Gastroesophageal sphincter (tissue), 4 donors: ENCODE results near the gene MOK. TPM values are rescaled to one million over a fixed set of nuclear protein-coding genes. Genes with fewer than 3 reads are reported as not detected.

Experiments
- ATAC-seq: fragments of 150-250 bp; one replicate; pipeline ENCODE4 v1.9.1; 2016; ENCODE audit warnings: mild to moderate bottlenecking, moderate library complexity
- H3K27ac ChIP-seq, 4 donors: fragments of 200-600 bp; sonication (generic) in 3 of 4; 1 replicate in 3 of 4; 2 replicates in 1 of 4; pipeline ENCODE4 v1.5.1; 2016 to 2019
- H3K27me3 ChIP-seq: fragments of 200-600 bp; sonication (generic); one replicate; pipeline ENCODE4 v1.5.1; 2019
- H3K36me3 ChIP-seq, 2 donors: fragments of 200-600 bp; sonication (generic); one replicate each; pipeline ENCODE4 v1.5.1; 2019; ENCODE audit warnings: control low read depth in 1 of 2
- H3K4me1 ChIP-seq, 3 donors: fragments of 200-600 bp; sonication (generic); 1 replicate in 2 of 3; 2 replicates in 1 of 3; pipeline ENCODE4 v1.5.1; 2016 to 2019; ENCODE audit warnings: control low read depth in 2 of 3
- H3K4me3 ChIP-seq, 2 donors: fragments of 200-600 bp; sonication (generic); one replicate each; pipeline ENCODE4 v1.5.1; 2019; ENCODE audit warnings: mild to moderate bottlenecking in 1 of 2, moderate library complexity in 1 of 2
- H3K9me3 ChIP-seq, 3 donors: fragments of 200-600 bp; sonication (generic); one replicate each; pipeline ENCODE4 v1.5.1; 2017 to 2019; ENCODE audit warnings: control low read depth in 2 of 3
- EP300 ChIP-seq: sonication (generic); formaldehyde crosslinking; IDR thresholded peaks from one replicate; pipeline ENCODE4 v1.6.1; 2017; ENCODE audit warnings: antibody characterized with exemption, mild to moderate bottlenecking
- POLR2A ChIP-seq, 2 donors: fragments of 450-650 bp; IDR thresholded peaks; one replicate each; pipeline ENCODE4 v1.6.1; 2017; ENCODE audit warnings: antibody characterized with exemption in 2 of 2, mild to moderate bottlenecking in 2 of 2, moderate library complexity in 1 of 2
- POLR2AphosphoS5 ChIP-seq: sonication (generic); formaldehyde crosslinking; IDR thresholded peaks from one replicate; pipeline ENCODE4 v1.6.1; 2017; ENCODE audit warnings: antibody characterized with exemption
- WGBS, 2 donors: methylation state at CpG; one replicate each; pipeline ENCODE4 v1.1.5; 2018; ENCODE audit warnings: low coverage in 1 of 2; 5-methylcytosine and 5-hydroxymethylcytosine counted together
- total RNA-seq, 4 donors: library from RNA; depleted of rRNA; stranded (reverse); fragments of >200 nt; gene quantifications; one replicate each; pipeline ENCODE4 v1.1.0, GENCODE V29; 2016
- TF ChIP-seq, protein P1 (sequence below), 4 experiments: fragments of 200-600 bp in 2 of 4; fragments of 450-650 bp in 2 of 4; sonication (generic) in 1 of 4; IDR thresholded peaks; one replicate each; pipeline ENCODE4 v1.5.1; 2017 to 2019; ENCODE audit warnings: antibody characterized with exemption in 4 of 4, mild to moderate bottlenecking in 2 of 4, moderate library complexity in 2 of 4

MOK gene
- total RNA-seq, 4 donors from 2014 or later: 10.6 to 15.4 (median 10.7) TPM

DNA sequence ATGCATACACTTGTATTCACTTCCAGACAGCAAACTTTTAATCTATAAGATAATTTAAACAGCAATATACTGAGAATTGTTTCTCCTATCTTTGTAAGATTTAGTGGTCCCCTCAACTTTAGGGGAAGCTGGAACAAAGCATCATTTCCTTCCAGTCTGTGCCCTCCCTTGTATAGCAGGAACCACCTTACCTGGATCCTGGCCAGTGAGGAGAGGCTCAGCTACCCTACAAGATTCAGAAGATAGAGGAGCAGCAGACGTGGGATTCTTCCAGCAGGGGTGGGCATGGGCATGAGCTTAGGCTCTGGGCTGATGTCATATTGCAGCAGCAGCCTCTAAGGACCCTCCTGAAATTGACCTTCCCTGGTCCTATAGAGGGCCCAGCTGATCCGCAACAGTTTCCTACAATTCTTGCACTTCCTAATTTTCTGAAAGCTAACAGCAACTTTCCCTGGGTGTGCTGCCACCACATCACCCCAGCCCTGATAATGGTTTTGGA is 21.3 kb downstream of the MOK start:
- no peaks in the 10 kb centered on the region for H3K9me3 ChIP-seq
- H3K27me3 ChIP-seq: no peaks in the 10 kb centered on the region
- H3K27ac ChIP-seq: no peak overlapping the region
- H3K36me3 ChIP-seq: peaks cover 0 to 27% of the 10 kb centered on the region in 2 donors
- H3K4me3 ChIP-seq: no peak overlapping the region
- TF ChIP-seq POLR2AphosphoS5: no peak
- TF ChIP-seq, protein P1, sequence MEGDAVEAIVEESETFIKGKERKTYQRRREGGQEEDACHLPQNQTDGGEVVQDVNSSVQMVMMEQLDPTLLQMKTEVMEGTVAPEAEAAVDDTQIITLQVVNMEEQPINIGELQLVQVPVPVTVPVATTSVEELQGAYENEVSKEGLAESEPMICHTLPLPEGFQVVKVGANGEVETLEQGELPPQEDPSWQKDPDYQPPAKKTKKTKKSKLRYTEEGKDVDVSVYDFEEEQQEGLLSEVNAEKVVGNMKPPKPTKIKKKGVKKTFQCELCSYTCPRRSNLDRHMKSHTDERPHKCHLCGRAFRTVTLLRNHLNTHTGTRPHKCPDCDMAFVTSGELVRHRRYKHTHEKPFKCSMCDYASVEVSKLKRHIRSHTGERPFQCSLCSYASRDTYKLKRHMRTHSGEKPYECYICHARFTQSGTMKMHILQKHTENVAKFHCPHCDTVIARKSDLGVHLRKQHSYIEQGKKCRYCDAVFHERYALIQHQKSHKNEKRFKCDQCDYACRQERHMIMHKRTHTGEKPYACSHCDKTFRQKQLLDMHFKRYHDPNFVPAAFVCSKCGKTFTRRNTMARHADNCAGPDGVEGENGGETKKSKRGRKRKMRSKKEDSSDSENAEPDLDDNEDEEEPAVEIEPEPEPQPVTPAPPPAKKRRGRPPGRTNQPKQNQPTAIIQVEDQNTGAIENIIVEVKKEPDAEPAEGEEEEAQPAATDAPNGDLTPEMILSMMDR (IDR thresholded peaks at IDR 0.05): no peak
- no peak for TF ChIP-seq EP300
- TF ChIP-seq POLR2A (IDR thresholded peaks at IDR 0.05): no peak
- WGBS, 2 donors: 53 to 70% methylated on average over 2 of the region's 2 CpGs
- H3K4me1 ChIP-seq: peaks cover 0 to 15% (median 0%) of the 10 kb centered on the region in 3 donors
- no peak for ATAC-seq

DNA sequence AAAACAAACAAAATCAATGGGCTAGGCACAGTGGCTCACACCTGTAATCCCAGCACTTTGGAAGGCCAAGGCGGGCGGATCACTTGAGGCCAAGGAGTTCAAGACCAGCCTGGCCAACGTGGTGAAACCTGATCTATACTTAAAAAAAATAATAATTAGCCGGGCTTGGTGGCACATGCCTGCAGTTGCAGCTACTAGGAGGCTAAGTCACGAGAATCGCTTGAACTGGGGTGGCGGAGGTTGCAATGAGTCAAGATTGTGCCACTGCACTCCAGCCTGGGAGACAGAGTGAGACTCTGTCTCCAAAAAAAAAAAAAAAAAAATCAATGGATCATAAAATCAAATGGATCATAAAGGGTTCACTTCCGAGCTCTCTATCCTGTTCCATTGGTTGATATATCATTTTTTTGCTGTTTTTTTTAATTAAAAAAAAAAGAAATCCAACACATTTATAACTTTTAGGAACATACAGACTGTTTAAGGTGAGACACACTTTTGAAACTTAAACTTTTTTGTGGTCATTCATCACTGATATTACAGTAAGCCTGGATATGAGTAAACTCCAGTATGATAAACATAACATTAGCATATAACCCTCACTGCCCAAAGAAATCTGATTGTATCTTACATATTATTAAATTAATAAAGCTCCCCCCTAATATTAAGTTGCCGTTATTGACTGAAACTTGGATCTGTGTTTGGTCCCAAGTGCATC is 22.1 kb downstream of the MOK start:
- TF ChIP-seq POLR2A (IDR thresholded peaks at IDR 0.05) (no peak), EP300 (no peak), POLR2AphosphoS5 (no peak)
- TF ChIP-seq, protein P1 (IDR thresholded peaks at IDR 0.05): no peak
- no peaks in the 10 kb centered on the region for H3K9me3 ChIP-seq
- H3K27ac ChIP-seq: no peak overlapping the region
- no peaks in the 10 kb centered on the region for H3K27me3 ChIP-seq
- H3K36me3 ChIP-seq: peaks cover 0 to 27% of the 10 kb centered on the region in 2 donors
- WGBS, 2 donors: 90 to 95% methylated on average over 6 of the region's 9 CpGs
- H3K4me1 ChIP-seq: peaks cover 0 to 23% (median 0%) of the 10 kb centered on the region in 3 donors
- H3K4me3 ChIP-seq: no peak overlapping the region
- ATAC-seq: no peak

DNA sequence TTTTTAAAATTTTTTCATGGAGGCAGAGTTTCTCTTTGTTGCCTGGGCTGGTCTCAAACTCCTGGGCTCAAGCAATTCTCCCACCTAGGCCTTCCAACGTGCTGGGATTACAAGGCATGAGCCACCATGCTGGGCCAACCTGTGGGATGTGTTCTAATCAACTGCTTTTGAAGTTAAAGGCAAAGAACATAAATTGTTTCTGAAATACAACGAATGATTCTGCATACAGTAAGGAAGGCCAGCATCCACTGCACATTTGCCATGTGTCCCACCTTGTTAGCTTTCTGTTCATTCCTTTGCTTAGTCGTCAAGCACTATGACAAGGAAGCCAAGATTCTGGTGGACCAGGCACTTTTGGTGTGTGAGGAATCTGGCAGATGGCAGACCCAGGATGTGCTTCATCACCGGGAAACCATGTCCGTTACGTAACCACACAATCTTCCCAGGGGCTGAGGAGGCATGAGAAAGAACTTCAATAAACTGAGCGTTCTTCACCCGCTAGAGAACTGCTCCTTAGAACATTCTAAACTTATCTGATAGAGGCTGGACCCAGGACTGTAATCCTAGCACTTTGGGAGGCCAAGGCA is 24.5 kb downstream of the MOK start:
- no peak overlapping the region for H3K4me3 ChIP-seq
- no peaks in the 10 kb centered on the region for H3K9me3 ChIP-seq
- TF ChIP-seq POLR2A (IDR thresholded peaks at IDR 0.05) (no peak), EP300 (no peak), POLR2AphosphoS5 (no peak)
- TF ChIP-seq, protein P1 (IDR thresholded peaks at IDR 0.05): no peak
- no peak overlapping the region for H3K27ac ChIP-seq
- ATAC-seq: no peak
- peaks cover 0 to 33% (median 0%) of the 10 kb centered on the region in 3 donors for H3K4me1 ChIP-seq
- no peaks in the 10 kb centered on the region for H3K27me3 ChIP-seq
- 90 to 100% methylated on average over 1 to 8 of the region's 8 CpGs for WGBS, 2 donors
- H3K36me3 ChIP-seq: peaks cover 0 to 27% of the 10 kb centered on the region in 2 donors

DNA sequence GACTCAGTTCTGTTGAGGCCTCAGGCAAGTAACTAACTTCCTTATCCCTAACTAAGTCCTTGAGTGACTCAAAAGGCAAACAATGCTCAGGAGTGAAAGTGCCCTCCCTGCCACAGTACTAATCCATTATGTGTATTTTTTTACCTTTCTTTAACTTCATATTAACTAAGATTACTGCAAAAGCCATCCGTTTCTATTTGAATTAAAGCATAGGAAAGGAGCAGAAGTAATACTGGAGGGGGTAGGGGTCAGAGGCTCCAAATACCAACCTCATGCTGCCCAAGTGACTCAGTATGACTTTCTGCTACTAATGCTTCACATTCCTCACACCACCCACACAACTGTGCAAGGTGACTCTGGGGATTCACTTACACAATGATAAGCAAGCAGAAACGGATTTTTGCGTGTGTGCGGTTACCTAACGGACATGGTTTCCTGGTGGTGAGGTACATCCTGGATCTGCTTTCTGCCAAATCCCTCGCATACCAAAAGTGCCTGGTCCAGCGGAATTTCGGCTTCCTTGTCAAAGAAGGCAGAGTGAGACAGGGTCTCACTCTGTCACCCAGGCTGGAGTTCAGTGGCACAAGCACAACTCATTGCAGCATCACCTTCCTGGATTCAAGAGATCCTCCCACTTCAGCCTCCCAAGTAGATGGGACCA is 25.1 kb downstream of the MOK start:
- H3K4me3 ChIP-seq: no peak overlapping the region
- WGBS, 2 donors: 56 to 69% methylated on average over 6 to 8 of the region's 8 CpGs

DNA sequence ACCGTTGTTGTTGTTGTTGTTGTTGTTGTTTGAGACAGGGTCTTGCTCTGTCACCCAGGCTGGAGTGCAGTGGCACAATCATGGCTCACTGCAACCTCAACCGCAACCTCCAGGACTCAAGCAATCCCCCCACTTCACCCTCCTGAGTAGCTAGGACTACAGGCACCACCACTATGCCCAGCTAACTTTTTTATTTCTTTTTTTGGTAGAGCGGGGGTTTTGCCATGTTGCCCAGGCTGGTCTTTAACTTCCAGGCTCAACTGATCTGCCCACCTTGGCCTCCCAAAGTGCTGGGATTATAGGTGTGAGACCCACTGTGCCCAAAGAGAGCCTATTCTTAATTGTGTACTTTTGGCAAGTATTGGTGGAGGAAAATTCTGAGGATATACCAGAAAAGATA is 25.7 kb downstream of the MOK start:
- TF ChIP-seq, protein P1 (IDR thresholded peaks at IDR 0.05): no peak
- no peak for TF ChIP-seq POLR2A (IDR thresholded peaks at IDR 0.05)
- no peak for TF ChIP-seq EP300
- no peak for TF ChIP-seq POLR2AphosphoS5
- H3K4me3 ChIP-seq: no peak overlapping the region
- 80 to 88% methylated on average over 2 of the region's 3 CpGs for WGBS, 2 donors
- H3K4me1 ChIP-seq: peaks cover 0 to 33% (median 0%) of the 10 kb centered on the region in 3 donors
- no peak for ATAC-seq
- H3K27ac ChIP-seq: peak overlapping the region in 3 of 4 donors; percentile 13 to 68 (median 37)
- peaks cover 0 to 27% of the 10 kb centered on the region in 2 donors for H3K36me3 ChIP-seq
- no peaks in the 10 kb centered on the region for H3K27me3 ChIP-seq
- H3K9me3 ChIP-seq: no peaks in the 10 kb centered on the region

More for the DNA sequence above, 25.1 kb downstream of the MOK start:
- no peak for ATAC-seq
- TF ChIP-seq EP300: no peak
- peak overlapping the region in 3 of 4 donors; percentile 8 to 68 (median 13) for H3K27ac ChIP-seq
- H3K4me1 ChIP-seq: peaks cover 0 to 33% (median 0%) of the 10 kb centered on the region in 3 donors
- H3K36me3 ChIP-seq: peaks cover 0 to 27% of the 10 kb centered on the region in 2 donors
- no peaks in the 10 kb centered on the region for H3K27me3 ChIP-seq
- no peaks in the 10 kb centered on the region for H3K9me3 ChIP-seq
